HG02840 (cell line): Measurements from ENCODE around the gene OR52N2.

ENCODE experiments used
- ATAC-seq: cut with Tn5 transposase; IDR thresholded peaks from one replicate; pipeline ENCODE4 v1.9.1; 2021; ENCODE audit warnings: mild to moderate bottlenecking, moderate library complexity, moderate number of reproducible peaks; ENCODE audit not compliant: unreplicated experiment, low FRiP score

The OR52N2 gene

DNA sequence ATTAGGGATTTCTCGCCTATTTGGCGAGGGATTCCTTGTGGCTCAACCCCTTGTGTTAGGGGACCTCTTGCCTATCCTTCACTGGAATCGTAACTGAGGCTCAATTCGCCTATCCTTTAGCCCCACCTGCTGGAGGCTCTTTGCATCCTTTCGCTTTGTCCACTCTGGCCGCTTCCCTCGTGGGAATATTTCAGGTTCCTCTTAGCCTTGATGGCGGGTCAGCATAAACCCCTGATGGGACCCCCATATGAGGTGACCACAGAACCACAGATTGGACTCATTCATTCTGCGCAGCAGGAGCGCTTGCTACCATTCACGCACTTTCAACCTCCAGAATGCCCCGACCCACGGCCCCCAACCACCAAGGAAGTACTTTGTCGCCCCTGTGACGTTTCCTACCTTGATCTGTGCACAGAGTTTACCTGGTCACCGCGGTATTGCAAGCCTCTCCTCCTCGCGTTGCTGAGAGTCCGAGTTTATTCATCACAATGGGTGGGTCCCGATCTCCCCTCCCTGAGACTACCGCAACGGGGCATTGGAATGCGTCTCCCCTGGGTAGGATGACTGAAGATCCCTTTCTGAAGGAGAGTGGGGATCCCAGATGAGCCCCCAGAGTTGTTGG is at the start of gene OR52N2:
TSS of gene OR52N2 (plus strand) at position 425 of the 622 bp plus-strand sequence. CDS start 11,412 bp downstream, outside the sequence.
- peak; percentile 81 for ATAC-seq

DNA sequence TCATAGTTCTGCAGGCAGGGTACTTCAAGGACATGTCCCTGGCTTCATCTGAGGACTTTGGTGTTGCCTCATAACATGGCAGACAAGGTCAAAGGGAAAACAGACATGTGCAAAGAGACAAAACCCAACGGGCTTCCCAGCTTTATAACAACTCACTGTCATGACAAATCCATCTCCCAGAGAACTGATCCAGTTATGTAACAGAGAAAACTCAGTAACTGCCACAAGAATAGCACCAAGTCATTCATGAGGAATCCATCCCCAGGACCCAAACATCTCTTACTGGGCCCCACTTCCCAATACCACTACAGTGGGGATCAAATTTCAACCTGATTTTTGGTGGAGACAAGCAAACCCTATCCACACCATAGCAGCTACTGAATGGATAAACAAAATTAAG is 41.7 kb upstream of the OR52N2 start:
- ATAC-seq: no peak

DNA sequence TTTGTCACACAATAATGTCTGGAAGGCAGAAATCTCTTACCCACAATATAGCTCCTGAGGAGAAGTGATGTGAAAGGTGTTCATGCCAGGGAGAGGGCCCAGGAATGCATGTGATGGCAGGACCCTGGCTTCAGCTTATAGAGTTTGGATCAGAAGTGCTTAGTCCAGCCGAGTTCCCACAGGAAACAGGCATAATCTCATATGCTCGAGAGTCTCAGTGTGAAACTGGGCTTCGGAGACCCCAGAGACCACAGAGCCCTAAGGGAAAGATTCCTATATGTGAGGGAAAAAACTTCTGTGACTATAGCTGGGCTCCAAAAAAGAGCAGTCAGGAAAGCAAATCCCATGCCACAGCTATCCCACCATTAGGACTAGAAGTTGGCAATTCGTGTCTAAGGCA is 25.5 kb upstream of the OR52N2 start, which contains the start of gene OR52N5:
TSS of gene OR52N5 (minus strand) at position 101 of the 400 bp plus-strand sequence. CDS start 4,721 bp downstream, outside the sequence.
- no peak for ATAC-seq

DNA sequence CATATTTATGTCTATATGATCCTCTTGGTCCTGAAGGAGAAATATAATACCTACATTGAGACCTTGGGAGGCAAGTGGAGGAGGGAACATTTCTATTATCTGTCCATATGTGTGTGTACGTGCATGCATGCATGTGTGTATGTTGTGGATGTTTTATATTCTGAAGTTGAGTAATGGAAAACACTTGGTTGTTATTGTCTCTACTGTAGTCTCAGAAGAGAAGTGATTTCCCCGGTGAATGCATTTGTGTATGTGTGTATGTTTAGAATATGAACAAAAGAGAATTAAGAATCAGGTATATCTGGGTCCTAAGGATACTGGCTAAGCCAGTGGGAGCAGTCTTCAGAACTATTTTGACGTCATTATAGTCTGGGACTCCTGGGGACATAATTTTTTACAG is 17.6 kb upstream of the OR52N2 start, which contains the start of gene OR52N1:
TSS of gene OR52N1 (minus strand) at position 101 of the 400 bp plus-strand sequence. CDS start 2,449 bp downstream, outside the sequence.
- ATAC-seq: no peak

DNA sequence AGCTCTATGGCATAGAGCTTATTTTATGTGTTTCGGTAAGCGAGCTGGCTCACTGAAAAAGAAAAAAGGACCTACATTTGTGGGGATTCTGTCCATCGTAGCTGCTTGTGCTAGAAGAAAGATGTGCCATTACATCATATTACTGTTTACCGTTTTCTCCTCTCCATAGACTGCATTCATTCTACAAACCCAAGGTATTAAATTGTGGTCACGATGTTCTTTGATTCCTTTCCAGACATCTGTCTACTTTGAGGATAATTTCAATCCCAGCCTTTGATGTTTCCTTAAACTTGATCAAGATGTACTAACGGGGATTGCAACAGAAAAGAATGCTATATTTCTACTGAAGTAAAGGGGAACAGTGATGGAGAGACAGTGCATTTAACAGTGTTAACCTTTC is 12.2 kb upstream of the OR52N2 start:
- ATAC-seq: no peak

DNA sequence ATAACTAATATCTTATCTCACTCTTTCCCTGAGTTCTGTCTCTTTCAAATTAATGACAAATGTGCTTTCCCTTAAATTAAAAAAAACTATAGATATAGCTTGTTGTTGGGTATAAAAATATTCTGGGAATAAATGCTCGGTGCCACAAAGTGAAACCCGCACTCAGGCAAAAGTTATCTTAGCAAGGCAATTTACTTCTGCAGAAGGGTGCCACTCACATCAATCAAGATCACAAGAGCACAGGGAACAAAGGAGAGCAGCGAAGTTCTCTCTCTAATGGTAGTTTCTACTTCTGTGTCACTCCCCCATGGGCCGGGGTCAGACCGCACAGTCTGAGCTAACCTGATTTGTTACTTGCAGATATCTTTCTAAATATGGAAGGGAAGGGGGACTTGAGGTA is 4.7 kb upstream of the OR52N2 start:
- ATAC-seq: no peak

DNA sequence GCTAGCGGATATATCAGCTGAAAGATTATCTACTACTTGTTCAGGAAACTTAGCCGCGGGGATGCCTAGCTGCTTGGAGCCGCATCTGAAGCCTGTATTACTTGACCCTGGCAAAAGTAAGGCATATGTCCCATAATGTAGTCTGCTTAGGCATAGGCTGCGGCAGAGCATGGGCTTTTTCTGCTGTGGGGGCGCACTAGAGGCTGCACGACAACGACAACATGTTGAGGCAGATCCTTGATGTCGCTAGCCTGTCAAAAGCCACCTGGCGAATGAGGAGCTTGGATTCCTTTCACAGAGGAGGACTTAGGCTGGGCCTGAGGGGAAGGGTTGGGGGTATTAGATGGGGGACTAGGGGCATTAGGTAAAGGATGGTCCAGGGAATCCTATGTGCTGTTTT is 1.1 kb upstream of the OR52N2 start:
- ATAC-seq: no peak

DNA sequence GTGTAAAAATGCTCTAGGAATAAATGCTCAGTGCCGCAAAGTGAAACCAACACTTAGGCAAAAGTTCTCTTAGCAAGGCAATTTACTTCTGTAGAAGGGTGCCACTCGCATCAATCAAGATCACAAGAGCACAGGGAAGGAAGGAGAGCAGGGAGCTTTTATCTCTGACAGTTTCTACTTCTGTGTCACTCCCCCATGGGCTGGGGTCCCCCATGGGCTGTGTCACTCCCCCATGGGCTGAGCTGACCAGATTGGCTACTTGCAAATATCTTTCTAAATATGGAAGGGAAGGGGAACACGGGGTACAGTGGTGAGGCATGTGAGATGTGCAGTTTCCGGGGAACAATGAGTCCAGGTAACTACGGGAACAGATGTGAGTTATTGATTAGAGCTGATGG is 397 bp downstream of the OR52N2 start:
- ATAC-seq: peak; percentile 9

DNA sequence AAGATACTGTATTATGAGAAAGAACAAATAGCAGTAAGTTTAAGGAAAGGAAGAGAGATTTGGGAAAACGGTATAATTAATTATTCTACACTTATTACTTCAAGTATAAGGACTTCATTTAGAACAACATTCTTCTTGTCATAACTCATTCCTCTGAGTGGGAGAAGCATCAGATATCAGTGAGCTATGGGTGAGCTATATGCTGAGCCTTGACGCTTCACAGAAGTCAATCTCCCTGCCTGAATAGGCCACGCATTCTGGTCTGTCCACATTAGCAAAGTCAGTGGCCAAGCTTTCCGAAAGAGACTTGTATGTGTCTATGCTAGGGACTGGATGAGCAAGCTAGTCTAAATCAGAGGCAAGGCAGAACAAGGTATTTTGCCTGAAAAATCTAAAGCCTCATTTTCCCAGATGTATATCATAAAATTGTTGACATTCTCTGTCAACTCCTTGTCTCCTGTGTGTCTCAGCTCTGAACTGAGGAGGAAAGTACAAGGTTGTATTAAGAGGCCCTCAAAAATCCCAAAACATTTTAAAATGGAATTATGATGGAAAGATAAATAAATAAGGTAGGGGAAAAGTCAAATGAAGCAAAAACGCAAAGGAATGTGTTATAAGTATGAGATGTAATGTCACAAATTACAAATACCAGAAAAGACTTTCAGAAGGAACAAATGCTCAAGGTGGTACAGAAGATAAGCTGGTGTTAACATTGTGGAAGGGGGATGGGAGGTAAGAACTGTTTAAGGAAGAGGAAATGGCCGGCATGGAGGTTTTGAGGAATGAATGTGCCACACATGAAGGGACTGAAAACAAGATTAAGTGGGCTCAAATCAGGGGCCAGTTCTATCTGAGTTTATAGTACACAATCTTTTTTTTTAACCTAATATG is 1.4 kb downstream of the OR52N2 start:
- no peak for ATAC-seq

DNA sequence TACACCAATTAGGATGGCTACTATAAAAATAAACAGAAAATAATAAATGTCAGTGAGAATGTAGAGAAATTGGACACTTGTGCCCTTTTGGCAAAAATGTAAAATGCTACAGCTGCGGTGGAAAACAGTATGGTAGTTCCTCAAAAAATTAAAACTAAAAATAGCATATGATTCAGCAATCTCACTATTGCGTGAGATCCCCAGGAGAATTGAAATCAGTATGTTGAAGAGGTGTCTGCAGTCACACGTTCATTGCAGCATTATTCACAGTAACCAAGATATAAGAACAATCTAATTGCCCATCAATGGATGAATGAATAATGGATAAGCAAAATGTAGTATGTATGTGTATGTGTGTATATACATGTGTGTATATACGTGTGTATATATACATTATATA is 6.8 kb downstream of the OR52N2 start:
- no peak for ATAC-seq

DNA sequence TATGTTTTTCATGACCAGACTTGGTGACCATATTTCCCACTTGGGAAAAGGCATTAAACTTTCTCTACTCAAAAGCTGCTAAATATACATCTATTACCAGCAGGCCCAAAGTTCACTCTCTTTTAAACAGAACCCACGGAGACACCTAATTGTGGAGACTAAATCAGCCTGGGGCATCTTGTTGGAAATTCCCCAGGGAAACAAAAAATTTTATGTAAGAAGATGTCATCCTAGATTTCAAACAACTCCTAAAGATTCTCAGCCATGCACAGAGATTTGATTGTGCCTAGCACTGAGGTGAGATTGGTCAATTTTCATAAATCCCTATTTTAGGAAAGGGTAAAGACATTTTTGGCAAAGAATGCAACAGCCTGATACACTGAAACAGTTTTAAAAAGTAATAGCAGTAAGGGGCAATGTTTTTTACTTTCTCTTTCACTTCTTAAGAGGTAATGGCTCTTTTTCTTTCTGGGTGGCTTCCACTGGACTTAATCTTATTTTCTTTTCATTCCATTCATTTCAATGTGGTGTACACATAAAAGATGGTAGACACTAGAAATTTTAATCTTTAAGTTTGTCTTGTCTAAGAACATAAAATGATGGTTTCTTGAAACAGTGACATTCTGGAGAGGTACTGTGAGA is 9.6 kb downstream of the OR52N2 start:
- peak; percentile 66 for ATAC-seq

DNA sequence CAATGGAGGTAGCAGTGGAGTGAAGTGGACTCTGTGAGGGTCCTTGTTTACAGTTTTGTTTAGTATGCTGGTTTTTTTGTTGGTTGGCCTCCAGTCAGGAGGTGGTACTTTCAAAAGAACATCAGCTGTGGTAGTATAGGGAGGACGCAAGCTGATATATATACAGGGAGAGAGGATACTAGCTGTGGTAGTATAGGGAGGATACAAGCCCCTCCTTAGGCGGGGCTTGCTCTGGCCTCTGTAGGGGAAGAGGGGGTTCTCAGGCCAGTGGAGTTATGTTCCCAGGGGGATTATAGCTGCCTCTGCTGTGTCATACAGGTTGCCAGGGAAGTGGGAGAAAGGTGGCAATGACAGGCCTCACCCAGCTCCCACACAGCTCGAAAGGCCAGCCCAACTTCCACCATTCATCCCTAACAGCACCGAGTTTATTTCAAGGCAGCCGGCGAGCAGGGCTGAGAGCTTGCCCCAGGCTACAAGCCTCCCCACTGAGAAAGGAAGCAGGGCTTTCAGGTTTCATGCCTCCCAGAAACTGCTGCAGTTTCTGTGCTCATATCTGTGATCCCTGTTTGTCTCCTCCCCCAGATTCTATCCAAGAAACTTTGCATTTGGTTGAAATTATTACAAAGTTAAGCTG is 22.6 kb downstream of the OR52N2 start:
- ATAC-seq: no peak

DNA sequence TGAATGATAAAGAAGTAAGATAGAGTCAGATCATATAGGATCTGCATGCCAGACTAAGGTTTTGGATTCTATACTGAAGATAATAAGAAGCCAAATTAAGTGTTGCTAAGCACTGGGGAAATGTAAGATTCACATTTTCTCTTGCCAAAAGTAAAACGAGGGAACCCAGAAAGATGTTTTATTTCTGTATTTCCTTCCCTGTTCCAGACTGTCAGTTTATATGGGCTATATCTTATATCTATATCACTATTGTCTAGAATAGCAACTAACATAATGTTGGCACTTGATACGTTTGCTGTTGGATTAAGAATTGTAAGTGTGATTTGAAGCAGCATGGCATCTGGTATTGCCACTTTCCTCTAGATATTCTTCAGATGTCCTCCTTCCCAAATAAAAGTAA is 24.7 kb downstream of the OR52N2 start:
- ATAC-seq: no peak

DNA sequence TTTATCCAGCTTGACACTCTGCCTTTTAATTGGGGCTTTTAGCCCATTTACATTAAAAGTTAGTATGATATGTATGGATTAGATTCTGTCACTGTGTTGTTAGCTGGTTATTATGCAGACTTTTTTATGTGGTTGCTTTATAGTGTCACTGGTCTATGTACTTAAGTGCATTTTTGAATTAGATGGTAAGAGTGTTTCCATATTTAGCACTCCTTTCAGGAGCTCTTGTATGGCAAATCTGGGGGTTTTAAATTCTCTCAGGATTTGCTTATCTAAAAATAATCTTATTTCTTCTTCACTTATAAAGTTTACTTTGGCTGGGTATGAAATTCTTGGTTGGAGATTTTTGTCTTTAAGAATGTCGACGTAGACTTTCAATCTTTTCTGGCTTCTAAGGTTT is 29.0 kb downstream of the OR52N2 start:
- ATAC-seq: no peak

DNA sequence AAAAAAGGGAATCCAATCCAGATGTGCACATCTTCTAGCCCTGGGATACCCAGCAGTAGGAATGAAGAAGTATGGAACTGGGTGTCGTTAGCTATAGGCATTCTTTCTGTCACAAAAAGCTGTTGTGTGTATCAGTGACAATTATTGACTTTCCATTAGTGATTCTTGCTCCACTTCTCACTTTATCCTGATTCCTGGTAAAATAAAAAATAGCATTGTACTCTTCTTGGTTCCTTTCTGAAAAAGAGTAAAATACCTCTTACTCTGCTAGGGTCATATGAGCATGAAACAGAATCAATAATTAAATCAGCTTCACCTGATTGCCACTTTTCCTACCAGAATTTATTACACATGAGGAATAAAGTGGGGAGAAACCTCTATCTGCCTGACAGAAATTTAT is 33.1 kb downstream of the OR52N2 start, which contains the start of gene OR52E6:
TSS of gene OR52E6 (minus strand) at position 101 of the 400 bp plus-strand sequence. CDS start at position 101, 0 bp downstream.
- ATAC-seq: no peak

DNA sequence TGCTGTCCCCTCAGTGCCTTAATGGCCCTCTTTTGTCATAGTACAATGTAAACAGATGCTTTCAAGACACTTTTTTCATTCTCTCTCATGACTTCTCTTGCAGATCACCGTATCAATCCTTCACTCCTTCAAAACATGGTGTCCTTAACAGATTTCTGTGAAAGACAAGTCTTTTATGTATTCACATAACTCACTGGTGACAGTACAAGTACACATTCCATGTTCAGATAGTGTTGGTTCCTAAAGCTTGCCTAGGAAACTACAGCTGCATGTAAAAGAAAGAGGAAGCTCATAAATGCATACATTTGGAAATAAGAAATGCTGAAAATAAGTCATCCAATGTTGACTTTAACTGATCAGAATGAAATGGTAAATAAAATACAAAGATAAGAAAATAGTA is 38.0 kb downstream of the OR52N2 start:
- no peak for ATAC-seq

DNA sequence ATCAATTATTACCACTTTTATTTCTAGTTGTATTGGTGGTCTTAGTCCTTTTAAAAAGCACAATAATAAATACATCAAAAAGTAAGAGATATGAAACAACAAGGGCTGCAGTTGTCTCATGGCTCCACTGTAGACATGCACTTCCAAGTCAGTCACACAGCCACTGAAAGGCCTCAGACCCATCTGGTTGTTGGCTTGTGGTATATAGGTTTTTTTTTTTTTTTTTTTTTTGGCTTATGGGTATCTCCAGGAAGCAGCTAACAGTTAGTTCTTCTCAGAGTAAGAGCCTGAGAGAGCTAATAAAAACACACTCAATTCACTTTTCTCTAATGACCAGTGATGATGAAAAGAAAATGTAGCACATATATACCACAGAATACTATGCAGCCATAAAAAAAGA is 39.0 kb downstream of the OR52N2 start:
- ATAC-seq: no peak

DNA sequence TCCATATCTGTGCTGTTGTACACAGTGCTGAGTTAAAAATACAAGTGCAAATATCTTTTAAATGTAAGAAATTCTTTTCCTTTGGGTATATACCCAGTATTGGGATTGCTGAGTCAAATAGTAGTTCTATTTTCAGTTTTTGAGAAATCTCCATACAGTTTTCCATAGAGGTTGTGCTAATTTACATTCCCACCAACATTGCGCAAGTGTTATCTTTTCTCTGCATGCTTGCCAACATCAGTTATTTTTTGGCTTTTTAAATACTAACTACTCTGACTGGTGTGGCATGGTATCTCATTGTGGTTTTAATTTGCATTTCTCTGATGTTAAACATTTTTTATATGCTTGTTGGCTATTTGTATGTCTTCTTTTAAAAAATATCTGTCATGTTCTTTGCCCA is 42.3 kb downstream of the OR52N2 start:
- no peak for ATAC-seq

DNA sequence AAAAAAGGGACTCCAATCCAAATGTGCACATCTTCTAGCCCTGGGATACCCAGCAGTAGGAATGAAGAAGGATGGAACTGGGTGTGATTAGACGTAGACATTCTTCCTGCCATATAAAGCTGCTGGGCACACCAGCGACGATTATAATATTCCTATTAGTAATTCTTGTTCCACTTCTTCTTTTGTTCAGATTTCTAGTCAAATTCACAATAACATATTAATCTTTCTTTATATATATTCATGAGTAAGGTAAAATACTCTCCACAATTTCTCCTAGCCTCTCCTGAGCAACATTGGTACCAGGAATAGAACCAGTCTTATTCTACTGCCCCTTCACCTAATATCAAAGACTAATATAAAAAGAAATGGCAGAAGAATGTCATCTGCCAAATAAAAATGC is 48.9 kb downstream of the OR52N2 start, which contains the start of gene OR52E8:
TSS of gene OR52E8 (minus strand) at position 101 of the 400 bp plus-strand sequence. CDS start at position 101, 0 bp downstream.
- no peak for ATAC-seq

DNA sequence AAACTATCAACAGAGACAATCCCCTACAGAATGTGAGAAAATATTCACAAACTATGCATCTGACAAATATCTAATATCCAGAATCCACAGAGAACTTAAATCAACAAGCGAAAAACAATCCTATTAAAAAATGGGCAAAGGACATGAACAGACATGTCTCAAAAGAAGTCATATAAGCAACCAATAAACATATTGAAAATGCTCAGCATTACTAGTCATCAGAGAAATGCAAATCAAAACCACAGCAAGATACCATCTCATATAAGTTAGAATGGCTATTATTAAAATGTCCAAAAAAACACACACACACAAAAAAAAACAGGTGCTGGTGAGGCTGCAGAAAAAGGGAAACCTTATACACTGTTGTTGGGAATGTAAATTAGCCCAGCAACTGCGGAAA is 57.1 kb downstream of the OR52N2 start:
- ATAC-seq: no peak
